HCT116 (cell line): ENCODE data around the gene ALDH3A2. TPM values are rescaled to one million over a fixed set of nuclear protein-coding genes. Genes with fewer than 3 reads are reported as not detected.

ENCODE experiments used
- ATAC-seq: fragments of 200-7000 bp; cut with Tn5 transposase; 2 replicates; pipeline ENCODE4 v1.9.1; 2020; ENCODE audit warnings: mild to moderate bottlenecking, moderate library complexity
- BruUV-seq: library from RNA; stranded (reverse); fragments of 400-500 nt; replicated peaks from 2 replicates; lab custom pipeline; 2021; lab: Mats Ljungman, UMichigan
- CTCF ChIA-PET: fragments of 300-600 bp; sonication (Branson Sonifier 250); formaldehyde crosslinking; loops from one replicate; lab custom pipeline; 2021; ENCODE audit warnings: antibody characterized with exemption; lab: Charles Lee
- POLR2A ChIA-PET: fragments of 300-600, 350-600 bp; sonication (Branson Sonifier 250); formaldehyde crosslinking; loops from one replicate; lab custom pipeline; 2021; ENCODE audit warnings: antibody characterized with exemption; lab: Charles Lee
- RAD21 ChIA-PET, 2 experiments: fragments of 300-600 bp; sonication (Branson Sonifier 250); formaldehyde crosslinking; loops; one replicate each; lab custom pipeline; 2023; ENCODE audit warnings: low total read pairs in 2 of 2; ENCODE audit not compliant: uncharacterized antibody in 2 of 2, unreplicated experiment in 2 of 2, low non-redundant PET in 1 of 2; lab: Charles Lee
- DNase-seq: peaks from one replicate; pipeline ENCODE4 v3.0.0-alpha.2; 2010; ENCODE audit warnings: low read depth, low spot score
- H2AFZ ChIP-seq: fragments of 200-600 bp; shearing (Covaris generic), sonication (generic); 2 replicates; pipeline ENCODE4 v1.6.1; 2017; ENCODE audit warnings: low read depth, mixed run types, mixed read lengths, antibody characterized with exemption, low read length; ENCODE audit not compliant: poor library complexity, severe bottlenecking
- H3K27ac ChIP-seq: 2 replicates; pipeline ENCODE4 v1.5.1; 2012; ENCODE audit warnings: low read depth, low read length
- H3K27me3 ChIP-seq: fragments of 200-600 bp; sonication (generic); 2 replicates; pipeline ENCODE4 v1.6.1; 2016; ENCODE audit warnings: mixed run types, low read length, mixed read lengths; ENCODE audit not compliant: insufficient read depth
- H3K36me3 ChIP-seq, 2 experiments: fragments of 200-500 bp in 1 of 2; fragments of 200-600 bp in 1 of 2; sonication (Bioruptor generic) in 1 of 2; sonication (generic) in 1 of 2; 2 replicates each; pipeline versions ENCODE4 v1.5.1 to v1.6.1; 2014 to 2016; ENCODE audit warnings: low read length in 2 of 2, inconsistent platforms in 1 of 2, mixed read lengths in 1 of 2, mixed run types in 1 of 2; ENCODE audit not compliant: insufficient read depth in 2 of 2, control insufficient read depth in 1 of 2
- H3K4me1 ChIP-seq, 2 experiments: fragments of 200-600 bp in 1 of 2; sonication (generic) in 1 of 2; 2 replicates each; pipeline versions ENCODE4 v1.5.1 to v1.6.1; 2012 to 2017; ENCODE audit warnings: low read length in 2 of 2, inconsistent platforms in 1 of 2, mild to moderate bottlenecking in 1 of 2, mixed read lengths in 1 of 2, mixed run types in 1 of 2, moderate library complexity in 1 of 2; ENCODE audit not compliant: insufficient read depth in 2 of 2, control insufficient read depth in 1 of 2
- H3K4me2 ChIP-seq: fragments of 200-600 bp; sonication (generic); 2 replicates; pipeline ENCODE4 v1.6.1; 2017; ENCODE audit warnings: mixed run types, low read length, mixed read lengths
- H3K4me3 ChIP-seq, 2 experiments: fragments of 200-600 bp in 1 of 2; sonication (generic) in 1 of 2; replicated peaks in 1 of 2; 2 replicates each; pipeline ENCODE4 v1.5.1; 2011 to 2016; ENCODE audit warnings: low read length in 2 of 2, control low read depth in 1 of 2, low read depth in 1 of 2, mild to moderate bottlenecking in 1 of 2, mixed read lengths in 1 of 2, mixed run types in 1 of 2
- H3K79me2 ChIP-seq: fragments of 200-600 bp; sonication (generic); 2 replicates; pipeline ENCODE4 v1.6.1; 2017; ENCODE audit warnings: mild to moderate bottlenecking, mixed run types, low read length, moderate library complexity, mixed read lengths; ENCODE audit not compliant: insufficient read depth
- H3K9ac ChIP-seq: fragments of 200-600 bp; sonication (generic); 2 replicates; pipeline ENCODE4 v1.6.1; 2016; ENCODE audit warnings: low read length, mixed read lengths
- H3K9me2 ChIP-seq: fragments of 200-600 bp; sonication (generic), shearing (Covaris generic); 2 replicates; pipeline ENCODE4 v1.6.1; 2017; ENCODE audit warnings: mixed run types, mild to moderate bottlenecking, moderate library complexity; ENCODE audit not compliant: insufficient read depth
- H3K9me3 ChIP-seq, 2 experiments: fragments of 200-500 bp in 1 of 2; fragments of 200-600 bp in 1 of 2; sonication (Bioruptor generic) in 1 of 2; sonication (generic) in 1 of 2; 2 replicates each; pipeline ENCODE4 v1.6.1; 2014 to 2017; ENCODE audit warnings: low read length in 2 of 2, mixed read lengths in 2 of 2, inconsistent platforms in 1 of 2, low read depth in 1 of 2, mild to moderate bottlenecking in 1 of 2, mixed run types in 1 of 2, moderate library complexity in 1 of 2; ENCODE audit not compliant: control insufficient read depth in 1 of 2, insufficient read depth in 1 of 2
- H4K20me1 ChIP-seq: fragments of 200-600 bp; sonication (generic), shearing (Covaris generic); 2 replicates; pipeline ENCODE4 v1.6.1; 2017; ENCODE audit warnings: mixed run types, mild to moderate bottlenecking, moderate library complexity; ENCODE audit not compliant: insufficient read depth
- CBX3 ChIP-seq: IDR thresholded peaks from 2 replicates; pipeline ENCODE4 v1.6.1; 2012; ENCODE audit warnings: low read depth
- EGR1 ChIP-seq: IDR thresholded peaks from 2 replicates; pipeline ENCODE4 v1.6.1; 2012; ENCODE audit warnings: low read depth
- EZH2phosphoT487 ChIP-seq: fragments of 200-600 bp; IDR thresholded peaks from 2 replicates; pipeline ENCODE4 v1.6.1; 2018; ENCODE audit warnings: antibody characterized with exemption, borderline replicate concordance
- FOSL1 ChIP-seq: IDR thresholded peaks from 2 replicates; pipeline ENCODE4 v1.6.1; 2012; ENCODE audit warnings: low read depth
- JUND ChIP-seq: IDR thresholded peaks from 2 replicates; pipeline ENCODE4 v1.6.1; 2012
- POLR2AphosphoS5 ChIP-seq: IDR thresholded peaks from 2 replicates; pipeline ENCODE4 v1.6.1; 2011; ENCODE audit warnings: mild to moderate bottlenecking, low read depth, low read length, moderate library complexity
- SIN3A ChIP-seq: IDR thresholded peaks from 2 replicates; pipeline ENCODE4 v1.6.1; 2012; ENCODE audit warnings: low read depth
- SP1 ChIP-seq: IDR thresholded peaks from 2 replicates; pipeline ENCODE4 v1.6.1; 2012; ENCODE audit warnings: low read depth
- YY1 ChIP-seq: IDR thresholded peaks from 2 replicates; pipeline ENCODE4 v1.6.1; 2011; ENCODE audit warnings: low read length, low read depth, moderate library complexity, mild to moderate bottlenecking; ENCODE audit not compliant: insufficient replicate concordance; ENCODE audit errors: extremely low read depth
- ZFX ChIP-seq: fragments of 450-650 bp; IDR thresholded peaks from 2 replicates; pipeline ENCODE4 v1.6.1; 2017
- ZNF274 ChIP-seq: fragments of 200-500 bp; sonication (Bioruptor generic); IDR thresholded peaks from 2 replicates; pipeline ENCODE4 v1.6.1; 2014; ENCODE audit warnings: mild to moderate bottlenecking, low read depth, low read length, inconsistent platforms
- intact Hi-C: fragments of 100-400 bp; cut with micrococcal nuclease; formaldehyde crosslinking; loops from 2 replicates; pipeline ENCODE4 v1.10.0; 2022
- total RNA-seq: library from RNA; stranded (reverse); gene quantifications from one replicate; pipeline ENCODE4 v1.2.1, GENCODE V29; 2021; ENCODE audit not compliant: unreplicated experiment
- TF ChIP-seq, protein P1 (sequence below): IDR thresholded peaks from 2 replicates; pipeline ENCODE4 v1.6.1; 2011; ENCODE audit warnings: mild to moderate bottlenecking, low read length, moderate library complexity; ENCODE audit not compliant: insufficient replicate concordance; ENCODE audit errors: extremely low read depth
- TF ChIP-seq, protein P2 (sequence below): IDR thresholded peaks from 2 replicates; pipeline ENCODE4 v1.6.1; 2012; ENCODE audit warnings: low read depth
- TF ChIP-seq, protein P3 (sequence below), 3 experiments: fragments of 200-600 bp in 1 of 3; sonication (generic) in 1 of 3; IDR thresholded peaks in 2 of 3; conservative IDR thresholded peaks in 1 of 3; 2 replicates each; pipeline ENCODE4 v1.5.1; 2012 to 2017; ENCODE audit warnings: low read depth in 2 of 3, low read length in 2 of 3, antibody characterized with exemption in 1 of 3, borderline replicate concordance in 1 of 3, control low read depth in 1 of 3, mild to moderate bottlenecking in 1 of 3, mixed read lengths in 1 of 3, mixed run types in 1 of 3, moderate library complexity in 1 of 3; ENCODE audit not compliant: insufficient read depth in 1 of 3
- TF ChIP-seq, protein P4 (sequence below): IDR thresholded peaks from 2 replicates; pipeline ENCODE4 v1.6.1; 2012

The ALDH3A2 gene
- total RNA-seq, 1 experiment from 2014 or later = 86.8 TPM

DNA sequence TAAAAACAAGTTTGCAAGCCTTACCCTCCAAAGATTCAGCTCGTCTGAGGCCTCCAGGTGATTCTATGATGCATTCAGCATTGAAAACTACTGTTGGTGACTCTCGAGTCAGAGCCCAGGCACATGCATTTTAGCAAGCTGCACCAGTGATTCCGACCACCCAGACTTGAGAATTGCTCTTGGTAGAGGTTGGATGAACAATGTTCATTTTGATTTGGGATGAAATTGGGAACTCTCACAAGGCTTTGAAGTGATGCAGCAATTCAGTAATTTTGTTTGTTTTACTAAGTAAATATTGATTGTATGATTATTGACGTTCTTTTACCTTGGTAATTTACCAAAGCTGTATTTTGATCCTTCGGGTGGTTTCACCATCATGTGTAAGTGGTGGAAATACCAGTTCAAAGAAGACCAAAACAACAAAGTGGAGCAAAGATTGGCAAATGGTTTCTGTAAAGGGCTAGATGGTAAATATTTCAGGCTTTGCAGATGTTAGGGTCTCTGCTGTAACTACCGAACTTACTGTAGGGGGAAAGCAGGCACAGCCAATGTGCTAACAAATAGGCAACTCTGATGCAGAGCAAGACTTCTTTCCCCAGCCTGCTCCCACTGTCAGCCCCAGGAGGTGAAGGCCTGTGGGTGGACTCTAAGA is 11.8 kb downstream of the ALDH3A2 start:
- no peak for DNase-seq
- Histone ChIP-seq H3K9me2 (no peaks in the 10 kb centered on the region), H3K4me1 (no peaks in the 10 kb centered on the region), H3K27ac (no peak overlapping the region), H3K4me3 (no peak overlapping the region), H3K79me2 (no peaks in the 10 kb centered on the region; the same call in 1 of the 2 replicates), H4K20me1 (no peaks in the 10 kb centered on the region), H3K9me3 (no peaks in the 10 kb centered on the region), H3K9ac (no peak overlapping the region), H3K36me3 (peaks cover 21 to 22% of the 10 kb centered on the region in 2 experiments; a peak in 2 of 4 replicates), H3K4me2 (no peak overlapping the region), H2AFZ (no peak overlapping the region), H3K27me3 (no peaks in the 10 kb centered on the region)
- ChIA-PET RAD21 (no interaction called here), POLR2A (no interaction called here), CTCF (interaction anchor here (1.1 kb wide), 1 partner anchor 15 kb away, joined by 3 read pairs; no protein-coding TSS in a partner anchor)
- intact Hi-C loops = no loop called here
- no peak for TF ChIP-seq YY1
- no peak for TF ChIP-seq POLR2AphosphoS5
- no peak for TF ChIP-seq EGR1
- TF ChIP-seq, protein P1, sequence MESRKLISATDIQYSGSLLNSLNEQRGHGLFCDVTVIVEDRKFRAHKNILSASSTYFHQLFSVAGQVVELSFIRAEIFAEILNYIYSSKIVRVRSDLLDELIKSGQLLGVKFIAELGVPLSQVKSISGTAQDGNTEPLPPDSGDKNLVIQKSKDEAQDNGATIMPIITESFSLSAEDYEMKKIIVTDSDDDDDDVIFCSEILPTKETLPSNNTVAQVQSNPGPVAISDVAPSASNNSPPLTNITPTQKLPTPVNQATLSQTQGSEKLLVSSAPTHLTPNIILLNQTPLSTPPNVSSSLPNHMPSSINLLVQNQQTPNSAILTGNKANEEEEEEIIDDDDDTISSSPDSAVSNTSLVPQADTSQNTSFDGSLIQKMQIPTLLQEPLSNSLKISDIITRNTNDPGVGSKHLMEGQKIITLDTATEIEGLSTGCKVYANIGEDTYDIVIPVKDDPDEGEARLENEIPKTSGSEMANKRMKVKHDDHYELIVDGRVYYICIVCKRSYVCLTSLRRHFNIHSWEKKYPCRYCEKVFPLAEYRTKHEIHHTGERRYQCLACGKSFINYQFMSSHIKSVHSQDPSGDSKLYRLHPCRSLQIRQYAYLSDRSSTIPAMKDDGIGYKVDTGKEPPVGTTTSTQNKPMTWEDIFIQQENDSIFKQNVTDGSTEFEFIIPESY = no peak
- TF ChIP-seq EZH2phosphoT487 = no peak
- TF ChIP-seq, protein P2, sequence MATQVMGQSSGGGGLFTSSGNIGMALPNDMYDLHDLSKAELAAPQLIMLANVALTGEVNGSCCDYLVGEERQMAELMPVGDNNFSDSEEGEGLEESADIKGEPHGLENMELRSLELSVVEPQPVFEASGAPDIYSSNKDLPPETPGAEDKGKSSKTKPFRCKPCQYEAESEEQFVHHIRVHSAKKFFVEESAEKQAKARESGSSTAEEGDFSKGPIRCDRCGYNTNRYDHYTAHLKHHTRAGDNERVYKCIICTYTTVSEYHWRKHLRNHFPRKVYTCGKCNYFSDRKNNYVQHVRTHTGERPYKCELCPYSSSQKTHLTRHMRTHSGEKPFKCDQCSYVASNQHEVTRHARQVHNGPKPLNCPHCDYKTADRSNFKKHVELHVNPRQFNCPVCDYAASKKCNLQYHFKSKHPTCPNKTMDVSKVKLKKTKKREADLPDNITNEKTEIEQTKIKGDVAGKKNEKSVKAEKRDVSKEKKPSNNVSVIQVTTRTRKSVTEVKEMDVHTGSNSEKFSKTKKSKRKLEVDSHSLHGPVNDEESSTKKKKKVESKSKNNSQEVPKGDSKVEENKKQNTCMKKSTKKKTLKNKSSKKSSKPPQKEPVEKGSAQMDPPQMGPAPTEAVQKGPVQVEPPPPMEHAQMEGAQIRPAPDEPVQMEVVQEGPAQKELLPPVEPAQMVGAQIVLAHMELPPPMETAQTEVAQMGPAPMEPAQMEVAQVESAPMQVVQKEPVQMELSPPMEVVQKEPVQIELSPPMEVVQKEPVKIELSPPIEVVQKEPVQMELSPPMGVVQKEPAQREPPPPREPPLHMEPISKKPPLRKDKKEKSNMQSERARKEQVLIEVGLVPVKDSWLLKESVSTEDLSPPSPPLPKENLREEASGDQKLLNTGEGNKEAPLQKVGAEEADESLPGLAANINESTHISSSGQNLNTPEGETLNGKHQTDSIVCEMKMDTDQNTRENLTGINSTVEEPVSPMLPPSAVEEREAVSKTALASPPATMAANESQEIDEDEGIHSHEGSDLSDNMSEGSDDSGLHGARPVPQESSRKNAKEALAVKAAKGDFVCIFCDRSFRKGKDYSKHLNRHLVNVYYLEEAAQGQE = no peak
- TF ChIP-seq, protein P3, sequence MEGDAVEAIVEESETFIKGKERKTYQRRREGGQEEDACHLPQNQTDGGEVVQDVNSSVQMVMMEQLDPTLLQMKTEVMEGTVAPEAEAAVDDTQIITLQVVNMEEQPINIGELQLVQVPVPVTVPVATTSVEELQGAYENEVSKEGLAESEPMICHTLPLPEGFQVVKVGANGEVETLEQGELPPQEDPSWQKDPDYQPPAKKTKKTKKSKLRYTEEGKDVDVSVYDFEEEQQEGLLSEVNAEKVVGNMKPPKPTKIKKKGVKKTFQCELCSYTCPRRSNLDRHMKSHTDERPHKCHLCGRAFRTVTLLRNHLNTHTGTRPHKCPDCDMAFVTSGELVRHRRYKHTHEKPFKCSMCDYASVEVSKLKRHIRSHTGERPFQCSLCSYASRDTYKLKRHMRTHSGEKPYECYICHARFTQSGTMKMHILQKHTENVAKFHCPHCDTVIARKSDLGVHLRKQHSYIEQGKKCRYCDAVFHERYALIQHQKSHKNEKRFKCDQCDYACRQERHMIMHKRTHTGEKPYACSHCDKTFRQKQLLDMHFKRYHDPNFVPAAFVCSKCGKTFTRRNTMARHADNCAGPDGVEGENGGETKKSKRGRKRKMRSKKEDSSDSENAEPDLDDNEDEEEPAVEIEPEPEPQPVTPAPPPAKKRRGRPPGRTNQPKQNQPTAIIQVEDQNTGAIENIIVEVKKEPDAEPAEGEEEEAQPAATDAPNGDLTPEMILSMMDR (IDR thresholded peaks at IDR 0.05 in 2 of 3, conservative IDR thresholded peaks at IDR 0.05 in 1 of 3; ENCODE audit: borderline replicate concordance in 1 of 3, insufficient read depth in 1 of 3, low read depth in 2 of 3, low read length in 2 of 3) = no peak
- TF ChIP-seq, protein P4, sequence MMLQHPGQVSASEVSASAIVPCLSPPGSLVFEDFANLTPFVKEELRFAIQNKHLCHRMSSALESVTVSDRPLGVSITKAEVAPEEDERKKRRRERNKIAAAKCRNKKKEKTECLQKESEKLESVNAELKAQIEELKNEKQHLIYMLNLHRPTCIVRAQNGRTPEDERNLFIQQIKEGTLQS = no peak
- TF ChIP-seq SP1 = no peak
- no peak for TF ChIP-seq CBX3
- TF ChIP-seq FOSL1 = no peak
- no peak for TF ChIP-seq JUND
- no peak for TF ChIP-seq SIN3A
- no peak for TF ChIP-seq ZFX
- TF ChIP-seq ZNF274 = no peak
- ATAC-seq = no peak
- BruUV-seq = no TSS peak
